Liver (tissue), 3 donors: ENCODE results near the gene NOL4L.

Source experiments
- CTCF ChIP-seq: fragments of 150-350 bp; IDR thresholded peaks from 2 replicates; pipeline ENCODE4 v1.5.1; 2017; ENCODE audit warnings: improper control_type of control experiment, low read depth, low read length; ENCODE audit not compliant: missing input control
- EGR1 ChIP-seq, 2 donors: IDR thresholded peaks; 2 replicates each; pipeline ENCODE4 v1.6.1; 2016 to 2018; ENCODE audit warnings: antibody characterized with exemption in 2 of 2, low read depth in 2 of 2
- GABPA ChIP-seq, 2 donors: IDR thresholded peaks in 1 of 2; conservative IDR thresholded peaks in 1 of 2; 2 replicates each; pipeline ENCODE4 v1.6.1; 2016; ENCODE audit warnings: antibody characterized with exemption in 2 of 2, mild to moderate bottlenecking in 1 of 2, moderate library complexity in 1 of 2
- HNF4A ChIP-seq, 2 donors: conservative IDR thresholded peaks; 2 replicates each; pipeline ENCODE4 v1.6.1; 2016; ENCODE audit warnings: antibody characterized with exemption in 2 of 2, mild to moderate bottlenecking in 2 of 2
- HNF4G ChIP-seq: IDR thresholded peaks from 2 replicates; pipeline ENCODE4 v1.6.1; 2016; ENCODE audit warnings: antibody characterized with exemption
- MAX ChIP-seq: IDR thresholded peaks from 2 replicates; pipeline ENCODE4 v1.6.1; 2016; ENCODE audit warnings: antibody characterized with exemption
- RAD21 ChIP-seq, 2 donors: IDR thresholded peaks; 2 replicates each; pipeline ENCODE4 v1.6.1; 2016; ENCODE audit warnings: antibody characterized with exemption in 2 of 2, mild to moderate bottlenecking in 2 of 2
- REST ChIP-seq: IDR thresholded peaks from 2 replicates; pipeline ENCODE4 v1.6.1; 2016; ENCODE audit warnings: antibody characterized with exemption, mild to moderate bottlenecking
- TAF1 ChIP-seq: conservative IDR thresholded peaks from 2 replicates; pipeline ENCODE4 v1.6.1; 2016; ENCODE audit warnings: antibody characterized with exemption, mild to moderate bottlenecking
- donor health status: healthy.
- donor health status: healthy.

- TF ChIP-seq RAD21 (IDR thresholded peaks at IDR 0.05), result no peak
- TF ChIP-seq CTCF, result no peak
- TF ChIP-seq HNF4A (conservative IDR thresholded peaks at IDR 0.05), result no peak
- no peak for TF ChIP-seq REST
- no peak for TF ChIP-seq HNF4G
- no peak for TF ChIP-seq EGR1 (IDR thresholded peaks at IDR 0.05; ENCODE audit: low read depth in 2 of 2)
- no peak for TF ChIP-seq TAF1
- no peak for TF ChIP-seq MAX
- TF ChIP-seq GABPA (IDR thresholded peaks at IDR 0.05 in 1 of 2, conservative IDR thresholded peaks at IDR 0.05 in 1 of 2), result no peak
Observed at GRCh38 chr20:32614303-32614702, 29.2 kb upstream of the NOL4L start.
